Activated T-helper 9 cell treated with anti-CD3 and anti-CD28 coated beads, Interleukin-2, amount 50 U/mL, for 16 hours (primary cell): ENCODE measurements around the gene GIPR.

Experiments used
- DNase-seq: peaks from one replicate; pipeline ENCODE4 v3.0.0-alpha.2; 2020; ENCODE audit warnings: low read depth

Gene GIPR

DNA sequence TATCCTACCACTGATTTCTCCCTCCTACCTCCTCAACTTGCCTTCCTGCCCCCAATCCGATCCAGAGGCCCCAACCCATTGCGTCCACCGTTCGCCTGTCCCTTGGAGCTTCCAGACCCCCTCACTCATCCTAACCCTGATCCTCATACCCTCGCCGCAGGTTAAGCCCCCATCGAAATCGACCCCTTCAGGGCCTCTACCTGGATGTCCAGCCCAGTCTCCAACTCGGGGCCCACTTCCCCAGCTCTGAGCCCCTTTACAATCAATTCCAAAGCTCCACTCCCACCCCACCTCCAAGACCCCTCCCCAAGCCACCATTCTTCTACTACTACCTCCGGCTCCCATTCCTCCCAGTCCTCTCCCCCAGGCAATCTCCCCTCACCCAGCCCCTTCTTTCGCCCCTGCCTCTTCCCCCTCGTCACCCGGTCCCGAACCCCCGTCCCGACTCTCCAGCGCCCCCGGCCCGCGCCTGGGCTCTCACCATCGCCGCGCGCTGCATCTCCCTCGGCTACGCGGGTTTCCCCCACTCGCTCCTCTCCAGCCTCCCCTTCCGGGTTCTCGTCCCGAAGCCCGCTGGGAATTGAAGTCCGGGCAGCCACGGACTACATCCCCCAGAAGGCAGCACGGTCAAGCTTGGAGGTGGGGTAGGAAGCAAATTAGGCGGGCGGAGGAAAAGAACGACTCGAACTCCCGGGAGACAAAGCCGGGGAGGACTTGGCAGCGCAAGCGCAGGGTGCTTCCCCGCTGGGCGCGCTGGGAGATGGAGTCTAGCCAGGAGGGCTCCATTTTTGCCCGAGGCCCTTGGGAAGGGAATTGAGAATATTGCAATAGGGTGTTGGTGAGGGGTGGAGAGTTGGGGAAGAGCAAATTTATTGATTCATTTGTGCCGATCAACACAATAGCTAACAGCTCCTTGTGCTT is 62.6 kb downstream of the GIPR start, which contains the start of gene FBXO46:
TSS of gene FBXO46 (minus strand) at position 529 of the 921 bp plus-strand sequence. CDS start 17,401 bp downstream, outside the sequence.
- peak; percentile 89 for DNase-seq
